Loucy (cell line): ENCODE data around the gene ADAM23.

Source experiments
- H2AFZ ChIP-seq: fragments of 200-600 bp; sonication (generic); 2 replicates; pipeline ENCODE4 v1.6.0; 2016; ENCODE audit warnings: antibody characterized with exemption, mild to moderate bottlenecking, low read length, moderate library complexity
- H3F3A ChIP-seq: fragments of 200-600 bp; 2 replicates; pipeline ENCODE4 v1.6.0; 2016; ENCODE audit warnings: antibody characterized with exemption, low read depth, mild to moderate bottlenecking
- H3K27me3 ChIP-seq: fragments of 200-600 bp; sonication (generic); 2 replicates; pipeline ENCODE4 v1.6.1; 2014; ENCODE audit warnings: low read length, mild to moderate bottlenecking; ENCODE audit not compliant: insufficient read depth, poor library complexity, severe bottlenecking
- H3K36me3 ChIP-seq: fragments of 200-600 bp; sonication (generic); 2 replicates; pipeline ENCODE4 v1.6.1; 2016; ENCODE audit warnings: low read length; ENCODE audit not compliant: insufficient read depth
- H3K4me1 ChIP-seq: fragments of 200-600 bp; sonication (generic); 2 replicates; pipeline ENCODE4 v1.5.1; 2014; ENCODE audit warnings: low read length, mild to moderate bottlenecking; ENCODE audit not compliant: insufficient read depth, poor library complexity, severe bottlenecking
- H3K4me2 ChIP-seq: fragments of 200-600 bp; sonication (generic); 2 replicates; pipeline ENCODE4 v1.6.0; 2014; ENCODE audit warnings: antibody characterized with exemption, low read length, low read depth, mild to moderate bottlenecking; ENCODE audit not compliant: poor library complexity, severe bottlenecking
- H3K4me3 ChIP-seq: fragments of 200-600 bp; sonication (generic); 2 replicates; pipeline ENCODE4 v1.5.1; 2014; ENCODE audit warnings: low read length, mild to moderate bottlenecking, mixed read lengths; ENCODE audit not compliant: poor library complexity, severe bottlenecking
- H3K79me2 ChIP-seq: fragments of 200-600 bp; sonication (generic); 2 replicates; pipeline ENCODE4 v1.6.1; 2014; ENCODE audit warnings: low read length; ENCODE audit not compliant: insufficient read depth
- H3K9ac ChIP-seq: fragments of 200-600 bp; sonication (generic); 2 replicates; pipeline ENCODE4 v1.6.0; 2014; ENCODE audit warnings: mild to moderate bottlenecking, low read depth, low read length, moderate library complexity; ENCODE audit not compliant: poor library complexity, severe bottlenecking
- H3K9me2 ChIP-seq: fragments of 200-600 bp; sonication (generic); replicated peaks from 2 replicates; pipeline ENCODE4 v1.6.1; 2016; ENCODE audit warnings: low read depth, low read length, mixed read lengths
- H3K9me3 ChIP-seq: fragments of 200-600 bp; sonication (generic); 2 replicates; pipeline ENCODE4 v1.6.1; 2014; ENCODE audit warnings: mild to moderate bottlenecking, antibody characterized with exemption, low read length, low read depth; ENCODE audit not compliant: insufficient read depth
- H4K20me1 ChIP-seq: fragments of 200-600 bp; sonication (generic); 2 replicates; pipeline ENCODE4 v1.6.0; 2014; ENCODE audit warnings: antibody characterized with exemption, low read length, mild to moderate bottlenecking; ENCODE audit not compliant: insufficient read depth, poor library complexity, severe bottlenecking
- EZH2phosphoT487 ChIP-seq: fragments of 200-600 bp; IDR thresholded peaks from 2 replicates; pipeline ENCODE4 v1.6.1; 2018; ENCODE audit warnings: antibody characterized with exemption, mild to moderate bottlenecking, moderate library complexity, borderline replicate concordance
- TF ChIP-seq, protein P1 (sequence below): fragments of 200-600 bp; sonication (generic); conservative IDR thresholded peaks from 2 replicates; pipeline ENCODE4 v1.5.1; 2014; ENCODE audit warnings: mild to moderate bottlenecking, antibody characterized with exemption, low read length

The ADAM23 gene

DNA sequence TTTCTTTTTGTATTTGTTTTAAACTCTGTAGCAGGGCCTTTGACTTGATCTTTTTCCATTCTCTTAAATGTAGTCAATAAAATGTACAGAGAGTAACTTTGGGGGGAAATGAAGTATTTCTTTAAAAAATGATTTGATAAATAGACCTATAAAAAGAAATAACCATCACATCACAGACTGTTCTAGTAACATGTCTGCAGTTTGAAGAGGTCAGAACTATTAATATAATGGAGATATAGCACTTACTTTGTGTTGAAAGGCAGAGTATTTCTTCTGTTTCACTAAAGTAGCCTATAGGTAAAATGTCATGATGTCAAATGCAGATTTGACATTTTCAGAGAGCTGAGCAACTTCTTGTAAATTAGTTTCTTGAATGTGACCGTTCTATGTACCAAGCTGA lies 143.3 kb downstream of the ADAM23 start:
- H3K9ac ChIP-seq: no peak overlapping the region
- H3K4me2 ChIP-seq: no peak overlapping the region
- H3K27me3 ChIP-seq: no peaks in the 10 kb centered on the region
- TF ChIP-seq, protein P1, sequence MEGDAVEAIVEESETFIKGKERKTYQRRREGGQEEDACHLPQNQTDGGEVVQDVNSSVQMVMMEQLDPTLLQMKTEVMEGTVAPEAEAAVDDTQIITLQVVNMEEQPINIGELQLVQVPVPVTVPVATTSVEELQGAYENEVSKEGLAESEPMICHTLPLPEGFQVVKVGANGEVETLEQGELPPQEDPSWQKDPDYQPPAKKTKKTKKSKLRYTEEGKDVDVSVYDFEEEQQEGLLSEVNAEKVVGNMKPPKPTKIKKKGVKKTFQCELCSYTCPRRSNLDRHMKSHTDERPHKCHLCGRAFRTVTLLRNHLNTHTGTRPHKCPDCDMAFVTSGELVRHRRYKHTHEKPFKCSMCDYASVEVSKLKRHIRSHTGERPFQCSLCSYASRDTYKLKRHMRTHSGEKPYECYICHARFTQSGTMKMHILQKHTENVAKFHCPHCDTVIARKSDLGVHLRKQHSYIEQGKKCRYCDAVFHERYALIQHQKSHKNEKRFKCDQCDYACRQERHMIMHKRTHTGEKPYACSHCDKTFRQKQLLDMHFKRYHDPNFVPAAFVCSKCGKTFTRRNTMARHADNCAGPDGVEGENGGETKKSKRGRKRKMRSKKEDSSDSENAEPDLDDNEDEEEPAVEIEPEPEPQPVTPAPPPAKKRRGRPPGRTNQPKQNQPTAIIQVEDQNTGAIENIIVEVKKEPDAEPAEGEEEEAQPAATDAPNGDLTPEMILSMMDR: no peak
- no peak for TF ChIP-seq EZH2phosphoT487
- H2AFZ ChIP-seq: no peak overlapping the region
- H4K20me1 ChIP-seq: no peaks in the 10 kb centered on the region
- no peak overlapping the region for H3K4me3 ChIP-seq
- no peaks in the 10 kb centered on the region for H3K36me3 ChIP-seq
- no peaks in the 10 kb centered on the region for H3K79me2 ChIP-seq
- no peaks in the 10 kb centered on the region for H3K9me2 ChIP-seq
- H3K4me1 ChIP-seq: no peaks in the 10 kb centered on the region
- H3F3A ChIP-seq: no peaks in the 10 kb centered on the region
- H3K9me3 ChIP-seq: no peaks in the 10 kb centered on the region

DNA sequence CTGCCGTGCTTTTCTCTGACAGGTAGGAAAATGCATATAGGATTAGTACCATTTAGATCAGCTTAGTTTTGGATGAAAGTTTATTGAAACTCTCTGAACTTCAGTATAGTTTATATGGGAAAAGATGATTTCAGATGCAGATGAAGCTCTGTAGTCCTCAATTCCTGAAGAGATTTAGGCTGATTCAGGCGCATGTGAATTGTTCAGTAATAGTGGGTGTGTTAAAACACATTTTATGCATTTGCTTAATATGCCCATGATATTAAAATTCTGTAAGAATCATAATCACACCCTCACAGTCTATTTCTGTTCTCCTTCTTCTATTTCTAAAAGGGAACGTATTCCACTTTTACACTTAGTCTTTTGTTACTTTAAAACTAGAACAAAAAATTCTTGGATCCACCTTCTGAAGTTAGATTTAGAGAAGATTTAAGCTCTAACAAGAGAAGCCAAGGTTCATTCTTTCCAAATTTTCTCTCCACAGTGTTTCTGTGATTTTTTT lies 154.4 kb downstream of the ADAM23 start:
- TF ChIP-seq, protein P1: no peak
- TF ChIP-seq EZH2phosphoT487: no peak
- Histone ChIP-seq H3K9ac (no peak overlapping the region), H3K27me3 (no peaks in the 10 kb centered on the region), H3K4me2 (no peak overlapping the region), H3K9me2 (no peaks in the 10 kb centered on the region), H3K9me3 (no peaks in the 10 kb centered on the region), H2AFZ (no peak overlapping the region), H3K36me3 (no peaks in the 10 kb centered on the region), H4K20me1 (no peaks in the 10 kb centered on the region), H3K4me1 (no peaks in the 10 kb centered on the region), H3K79me2 (no peaks in the 10 kb centered on the region), H3F3A (no peaks in the 10 kb centered on the region), H3K4me3 (no peak overlapping the region)

DNA sequence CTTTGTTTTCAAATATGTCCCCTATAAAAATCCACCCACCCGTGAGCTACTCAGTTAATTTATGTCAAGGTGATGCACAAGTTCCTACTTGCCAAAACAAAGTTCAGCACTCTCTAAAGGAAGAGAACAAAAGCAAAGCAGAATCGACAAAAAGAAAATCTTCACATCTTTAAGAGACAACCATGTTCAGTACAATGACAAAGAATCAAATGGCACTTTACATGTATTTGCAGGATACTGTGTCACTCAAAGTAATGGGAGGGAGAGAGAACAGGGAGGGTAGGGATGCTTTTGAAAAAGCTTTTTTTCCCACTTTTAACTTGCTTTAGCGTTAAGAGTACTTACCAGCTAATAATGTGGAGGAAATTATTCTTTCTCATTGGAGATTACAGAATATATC lies 159.9 kb downstream of the ADAM23 start:
- no peaks in the 10 kb centered on the region for H3K9me2 ChIP-seq
- no peak overlapping the region for H3K4me2 ChIP-seq
- TF ChIP-seq, protein P1: no peak
- no peak for TF ChIP-seq EZH2phosphoT487
- no peaks in the 10 kb centered on the region for H3K4me1 ChIP-seq
- no peak overlapping the region for H3K4me3 ChIP-seq
- no peak overlapping the region for H2AFZ ChIP-seq
- no peak overlapping the region for H3K9ac ChIP-seq
- no peaks in the 10 kb centered on the region for H3K27me3 ChIP-seq
- H3F3A ChIP-seq: no peaks in the 10 kb centered on the region
- H3K79me2 ChIP-seq: no peaks in the 10 kb centered on the region
- no peaks in the 10 kb centered on the region for H4K20me1 ChIP-seq
- no peaks in the 10 kb centered on the region for H3K36me3 ChIP-seq
- H3K9me3 ChIP-seq: no peaks in the 10 kb centered on the region
